ENCODE measurements around the gene GPS1.

The GPS1 gene

DNA sequence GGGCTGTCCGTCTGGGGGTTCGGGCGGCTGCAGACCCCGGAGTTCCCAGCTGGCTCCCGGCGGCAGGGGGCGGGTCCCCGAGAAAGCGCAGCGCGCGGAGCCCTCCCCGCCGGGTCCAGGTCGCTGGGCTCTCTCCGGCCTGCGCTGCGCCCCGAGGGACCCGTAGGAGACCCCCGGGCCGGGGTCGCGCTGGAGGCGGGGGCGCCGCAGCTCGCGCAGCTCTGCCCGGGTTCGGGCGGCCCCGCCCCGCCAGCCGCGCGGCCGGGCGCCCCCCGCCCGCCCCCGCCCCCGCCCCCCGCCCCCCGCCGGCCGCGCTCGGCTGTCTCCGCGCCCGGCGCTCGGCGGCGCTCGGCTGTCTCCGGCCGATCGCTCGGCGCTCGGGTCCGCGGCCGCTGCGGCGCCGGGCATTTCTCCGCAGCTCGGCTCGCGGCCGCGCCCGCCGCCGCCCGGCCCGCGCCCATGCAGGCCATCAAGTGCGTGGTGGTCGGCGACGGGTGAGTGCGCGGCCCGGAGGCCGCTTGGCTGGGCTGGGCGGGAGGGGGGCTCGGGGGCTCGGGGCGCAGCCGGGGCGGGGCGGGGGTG is 20.3 kb upstream of the GPS1 start, which contains the start of gene RAC3:
RAC3 (plus strand) TSS at position 376 of the 582 bp plus-strand sequence; CDS start at position 460, 84 bp downstream.
- no peaks in the 10 kb centered on the region for H3K27me3 ChIP-seq (ENCODE audit: insufficient read depth, low read length)
- H3K9ac ChIP-seq (ENCODE audit: low read depth, low read length): peak within 1 kb of the TSS; percentile 74
- peaks cover 5% of the 10 kb centered on the region; the same call in 1 of the 2 replicates for H3K36me3 ChIP-seq (ENCODE audit: insufficient read depth, low read depth, low read length)
- peak within 1 kb of the TSS; percentile 80 for H3K4me3 ChIP-seq (ENCODE audit: low read length)
- H3K27ac ChIP-seq (ENCODE audit: low read length): no peak within 1 kb of the TSS
- H3K9me3 ChIP-seq (ENCODE audit: insufficient read depth, low read depth, low read length): no peaks in the 10 kb centered on the region
- peaks cover 3% of the 10 kb centered on the region; the same call in 1 of the 2 replicates for H3K4me1 ChIP-seq (ENCODE audit: insufficient read depth, low read length)

DNA sequence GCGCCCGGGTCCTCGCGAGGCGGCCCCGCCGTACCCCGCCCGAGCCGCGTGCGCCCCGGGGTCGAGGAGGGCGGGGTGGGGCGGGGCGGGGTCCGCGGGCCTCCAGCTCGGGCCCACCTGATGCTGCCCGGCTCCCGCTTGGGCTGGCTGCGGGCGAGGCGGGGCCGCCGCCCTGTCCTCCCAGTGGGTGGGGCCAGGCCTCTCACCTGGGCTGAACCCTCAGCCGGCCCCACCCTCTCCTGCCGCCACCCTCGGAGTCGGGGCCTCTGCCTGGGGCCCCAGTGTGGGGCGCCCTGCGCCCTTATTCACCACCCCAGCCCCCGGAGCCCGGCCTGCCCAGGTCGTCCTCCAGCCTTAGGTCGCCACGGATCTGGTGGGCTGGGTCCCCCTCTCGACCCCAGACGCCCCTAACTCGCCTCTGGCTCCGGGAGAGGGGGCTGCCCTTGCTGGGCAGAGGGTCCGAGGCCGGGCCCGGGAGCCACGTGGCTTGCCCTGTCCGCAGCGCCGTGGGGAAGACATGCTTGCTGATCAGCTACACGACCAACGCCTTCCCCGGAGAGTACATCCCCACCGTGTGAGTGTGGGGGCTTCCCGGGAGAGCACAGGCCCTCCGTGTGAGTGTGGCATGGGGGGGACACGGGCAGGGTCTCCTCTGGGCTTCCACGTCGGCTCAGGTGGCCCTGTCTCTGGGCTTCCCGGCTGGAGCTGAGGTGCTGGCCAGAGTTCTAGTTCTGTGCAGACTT is 19.6 kb upstream of the GPS1 start:
- peaks cover 3% of the 10 kb centered on the region; the same call in 1 of the 2 replicates for H3K4me1 ChIP-seq (ENCODE audit: insufficient read depth, low read length)
- H3K9ac ChIP-seq (ENCODE audit: low read depth, low read length): peak overlapping the region; percentile 74
- H3K27ac ChIP-seq (ENCODE audit: low read length): no peak overlapping the region
- peaks cover 5% of the 10 kb centered on the region; the same call in 1 of the 2 replicates for H3K36me3 ChIP-seq (ENCODE audit: insufficient read depth, low read depth, low read length)
- H3K4me3 ChIP-seq (ENCODE audit: low read length): peak overlapping the region; percentile 80
- no peaks in the 10 kb centered on the region for H3K27me3 ChIP-seq (ENCODE audit: insufficient read depth, low read length)
- no peaks in the 10 kb centered on the region for H3K9me3 ChIP-seq (ENCODE audit: insufficient read depth, low read depth, low read length)

DNA sequence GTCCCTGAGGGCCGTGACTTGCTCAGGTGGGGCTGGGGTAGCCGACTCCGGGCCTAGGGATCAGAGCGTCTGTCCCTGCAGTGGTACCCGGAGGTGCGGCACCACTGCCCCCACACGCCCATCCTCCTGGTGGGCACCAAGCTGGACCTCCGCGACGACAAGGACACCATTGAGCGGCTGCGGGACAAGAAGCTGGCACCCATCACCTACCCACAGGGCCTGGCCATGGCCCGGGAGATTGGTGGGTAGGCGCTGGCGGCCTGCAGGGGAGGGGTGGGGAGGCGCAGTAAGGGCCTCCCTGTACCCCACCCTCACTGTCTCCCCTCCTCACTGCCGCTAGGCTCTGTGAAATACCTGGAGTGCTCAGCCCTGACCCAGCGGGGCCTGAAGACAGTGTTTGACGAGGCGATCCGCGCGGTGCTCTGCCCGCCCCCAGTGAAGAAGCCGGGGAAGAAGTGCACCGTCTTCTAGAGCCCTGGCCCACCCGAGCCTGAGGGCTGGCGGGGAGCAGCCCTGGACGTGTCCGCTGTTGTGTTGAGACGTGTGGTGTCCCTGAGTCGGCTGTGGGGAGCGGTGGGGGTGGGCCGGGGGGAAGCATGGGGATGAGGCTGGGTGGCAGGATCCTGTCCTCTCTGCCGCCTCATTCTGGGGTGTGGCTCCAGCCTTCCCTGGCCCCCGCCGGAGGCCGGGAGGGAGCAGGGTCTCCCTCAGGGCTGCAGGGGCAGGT is 18.2 kb upstream of the GPS1 start:
- Histone ChIP-seq H3K4me1 (ENCODE audit: insufficient read depth, low read length) (peaks cover 6% of the 10 kb centered on the region; the same call in 1 of the 2 replicates), H3K9ac (ENCODE audit: low read depth, low read length) (no peak overlapping the region)

DNA sequence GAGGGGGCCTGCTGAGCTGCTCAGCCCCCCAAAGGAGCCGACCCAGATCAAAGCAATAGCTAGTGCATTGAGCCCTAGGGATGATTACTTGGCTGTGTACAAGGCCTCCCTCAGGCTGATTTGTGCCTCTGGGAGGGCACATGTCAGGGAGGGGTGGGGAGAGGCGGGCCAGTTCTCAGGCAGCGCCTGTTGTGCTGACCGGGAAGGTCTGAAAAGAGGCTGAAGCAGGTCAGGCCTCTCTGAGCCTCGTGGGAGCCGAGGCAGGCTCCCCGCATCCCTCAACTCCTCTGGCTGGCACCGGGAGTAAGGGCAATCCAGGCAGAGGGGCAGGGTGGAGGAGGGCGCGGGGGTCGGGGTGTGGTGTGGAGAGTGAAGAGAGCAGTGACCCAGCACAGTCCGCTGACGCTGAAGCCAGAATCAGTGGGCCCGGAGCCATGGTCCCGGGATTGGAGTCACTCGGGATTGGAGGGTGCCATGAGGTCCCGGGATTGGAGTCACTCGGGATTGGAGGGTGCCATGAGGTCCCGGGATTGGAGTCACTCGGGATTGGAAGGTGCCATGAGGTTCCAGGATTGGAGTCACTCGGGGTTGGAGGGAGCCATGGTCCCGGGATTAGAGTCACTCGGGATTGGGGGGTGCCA is 17.2 kb upstream of the GPS1 start:
- H3K36me3 ChIP-seq (ENCODE audit: insufficient read depth, low read depth, low read length): peaks cover 5% of the 10 kb centered on the region; the same call in 1 of the 2 replicates
- no peak overlapping the region for H3K27ac ChIP-seq (ENCODE audit: low read length)
- H3K9ac ChIP-seq (ENCODE audit: low read depth, low read length): no peak overlapping the region
- 0 out of 2 replicates have a peak, but pooled peaks cover 3% of the 10 kb centered on the region for H3K27me3 ChIP-seq (ENCODE audit: insufficient read depth, low read length)
- H3K4me1 ChIP-seq (ENCODE audit: insufficient read depth, low read length): peaks cover 6% of the 10 kb centered on the region; the same call in 1 of the 2 replicates
- H3K9me3 ChIP-seq (ENCODE audit: insufficient read depth, low read depth, low read length): no peaks in the 10 kb centered on the region
- no peak overlapping the region for H3K4me3 ChIP-seq (ENCODE audit: low read length)

More for the DNA sequence above, 18.2 kb upstream of the GPS1 start:
- no peak overlapping the region for H3K4me3 ChIP-seq (ENCODE audit: low read length)
- 0 out of 2 replicates have a peak, but pooled peaks cover 3% of the 10 kb centered on the region for H3K27me3 ChIP-seq (ENCODE audit: insufficient read depth, low read length)
- H3K36me3 ChIP-seq (ENCODE audit: insufficient read depth, low read depth, low read length): peaks cover 5% of the 10 kb centered on the region; the same call in 1 of the 2 replicates
- H3K9me3 ChIP-seq (ENCODE audit: insufficient read depth, low read depth, low read length): no peaks in the 10 kb centered on the region
- H3K27ac ChIP-seq (ENCODE audit: low read length): no peak overlapping the region

DNA sequence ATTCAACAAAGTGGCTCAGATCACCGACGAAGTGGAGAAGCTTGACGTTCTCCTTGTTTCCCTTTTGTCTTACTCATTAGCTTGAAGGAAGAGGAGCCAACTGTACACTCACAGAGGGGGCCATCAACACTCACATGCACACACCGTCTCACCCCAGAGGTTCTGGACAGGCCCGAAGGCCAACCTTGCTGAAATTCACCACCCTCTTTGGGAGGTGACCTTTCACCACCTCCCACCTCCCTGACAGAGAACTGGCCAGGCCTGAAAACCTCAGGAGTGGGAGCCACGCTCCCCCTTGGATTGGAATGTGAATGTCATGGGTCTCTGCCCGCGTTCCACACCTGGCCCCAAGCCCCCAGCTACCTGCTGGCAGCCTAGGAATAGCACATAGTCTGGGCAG is 16.2 kb upstream of the GPS1 start:
- Histone ChIP-seq H3K27me3 (ENCODE audit: insufficient read depth, low read length) (0 out of 2 replicates have a peak, but pooled peaks cover 3% of the 10 kb centered on the region), H3K4me1 (ENCODE audit: insufficient read depth, low read length) (peaks cover 6% of the 10 kb centered on the region; the same call in 1 of the 2 replicates), H3K27ac (ENCODE audit: low read length) (no peak overlapping the region), H3K9me3 (ENCODE audit: insufficient read depth, low read depth, low read length) (no peaks in the 10 kb centered on the region), H3K36me3 (ENCODE audit: insufficient read depth, low read depth, low read length) (peaks cover 5% of the 10 kb centered on the region; the same call in 1 of the 2 replicates), H3K4me3 (ENCODE audit: low read length) (no peak overlapping the region), H3K9ac (ENCODE audit: low read depth, low read length) (no peak overlapping the region)

DNA sequence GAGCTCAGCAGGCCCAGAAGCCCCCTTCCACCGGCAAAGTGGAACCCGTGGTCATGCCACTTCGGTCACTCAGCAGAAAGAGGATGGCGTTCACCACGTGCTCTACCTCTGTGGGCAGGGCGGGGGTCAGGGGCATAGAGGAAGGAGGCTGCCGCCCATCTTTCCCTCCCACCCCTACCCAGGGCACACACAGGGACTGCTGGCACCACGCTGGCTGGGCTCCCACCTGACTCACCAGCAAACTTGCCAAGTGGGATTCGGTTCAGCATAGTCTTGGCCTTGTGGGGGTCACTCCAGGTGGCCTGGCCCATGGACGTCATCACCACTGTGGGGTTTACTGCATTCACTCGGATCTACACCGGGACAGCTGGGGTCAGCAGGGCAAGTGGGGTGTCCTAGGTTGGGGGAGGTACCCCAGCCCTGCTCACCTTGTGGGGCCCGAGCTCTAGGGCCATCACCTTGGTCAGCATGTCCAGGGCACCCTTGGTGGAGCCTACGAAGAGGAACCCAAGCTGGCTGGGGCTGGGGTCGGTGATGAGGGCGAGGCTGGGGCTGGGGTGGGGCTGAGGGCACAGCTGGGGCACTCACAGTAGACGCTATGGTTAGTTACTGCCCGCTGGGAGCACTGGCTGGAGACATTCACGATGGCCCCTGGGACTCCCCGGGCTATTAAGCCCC is 15.6 kb upstream of the GPS1 start:
- no peak overlapping the region for H3K27ac ChIP-seq (ENCODE audit: low read length)
- peak overlapping the region; percentile 73 for H3K4me3 ChIP-seq (ENCODE audit: low read length)
- 0 out of 2 replicates have a peak overlapping the region, but pooled peaks have one; percentile 64 for H3K9ac ChIP-seq (ENCODE audit: low read depth, low read length)

DNA sequence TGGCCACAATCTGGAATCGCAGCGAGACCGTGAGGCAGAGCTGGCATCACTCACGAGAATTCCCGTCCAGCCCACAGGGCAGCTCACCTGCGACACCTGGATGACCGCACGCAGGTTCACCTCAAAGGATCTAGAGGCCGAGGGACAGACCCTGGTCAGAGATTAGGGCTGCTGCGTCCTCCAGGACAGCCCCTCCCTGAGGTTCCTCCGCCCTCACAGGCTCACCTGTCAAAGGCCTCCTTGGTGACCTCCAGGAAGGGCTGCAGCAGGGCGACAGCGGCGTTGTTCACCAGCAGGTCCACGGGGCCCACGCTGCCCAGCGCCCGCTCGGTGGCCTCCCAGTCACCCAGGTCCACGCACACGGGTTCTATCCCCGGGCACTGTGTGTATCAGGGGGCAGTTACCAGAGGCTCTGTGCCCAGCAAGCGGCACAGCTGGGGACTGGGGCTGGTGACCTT is 15.0 kb upstream of the GPS1 start:
- peak overlapping the region; percentile 73 for H3K4me3 ChIP-seq (ENCODE audit: low read length)
- H3K4me1 ChIP-seq (ENCODE audit: insufficient read depth, low read length): peaks cover 6% of the 10 kb centered on the region; the same call in 1 of the 2 replicates
- no peak overlapping the region for H3K27ac ChIP-seq (ENCODE audit: low read length)
- H3K9me3 ChIP-seq (ENCODE audit: insufficient read depth, low read depth, low read length): no peaks in the 10 kb centered on the region
- H3K27me3 ChIP-seq (ENCODE audit: insufficient read depth, low read length): 0 out of 2 replicates have a peak, but pooled peaks cover 3% of the 10 kb centered on the region
- peaks cover 5% of the 10 kb centered on the region; the same call in 1 of the 2 replicates for H3K36me3 ChIP-seq (ENCODE audit: insufficient read depth, low read depth, low read length)
- H3K9ac ChIP-seq (ENCODE audit: low read depth, low read length): peak overlapping the region; percentile 64; the same call in 1 of the 2 replicates

More for the DNA sequence above, 15.6 kb upstream of the GPS1 start:
- Histone ChIP-seq H3K9me3 (ENCODE audit: insufficient read depth, low read depth, low read length) (no peaks in the 10 kb centered on the region), H3K4me1 (ENCODE audit: insufficient read depth, low read length) (peaks cover 6% of the 10 kb centered on the region; the same call in 1 of the 2 replicates), H3K36me3 (ENCODE audit: insufficient read depth, low read depth, low read length) (peaks cover 5% of the 10 kb centered on the region; the same call in 1 of the 2 replicates), H3K27me3 (ENCODE audit: insufficient read depth, low read length) (0 out of 2 replicates have a peak, but pooled peaks cover 3% of the 10 kb centered on the region)

DNA sequence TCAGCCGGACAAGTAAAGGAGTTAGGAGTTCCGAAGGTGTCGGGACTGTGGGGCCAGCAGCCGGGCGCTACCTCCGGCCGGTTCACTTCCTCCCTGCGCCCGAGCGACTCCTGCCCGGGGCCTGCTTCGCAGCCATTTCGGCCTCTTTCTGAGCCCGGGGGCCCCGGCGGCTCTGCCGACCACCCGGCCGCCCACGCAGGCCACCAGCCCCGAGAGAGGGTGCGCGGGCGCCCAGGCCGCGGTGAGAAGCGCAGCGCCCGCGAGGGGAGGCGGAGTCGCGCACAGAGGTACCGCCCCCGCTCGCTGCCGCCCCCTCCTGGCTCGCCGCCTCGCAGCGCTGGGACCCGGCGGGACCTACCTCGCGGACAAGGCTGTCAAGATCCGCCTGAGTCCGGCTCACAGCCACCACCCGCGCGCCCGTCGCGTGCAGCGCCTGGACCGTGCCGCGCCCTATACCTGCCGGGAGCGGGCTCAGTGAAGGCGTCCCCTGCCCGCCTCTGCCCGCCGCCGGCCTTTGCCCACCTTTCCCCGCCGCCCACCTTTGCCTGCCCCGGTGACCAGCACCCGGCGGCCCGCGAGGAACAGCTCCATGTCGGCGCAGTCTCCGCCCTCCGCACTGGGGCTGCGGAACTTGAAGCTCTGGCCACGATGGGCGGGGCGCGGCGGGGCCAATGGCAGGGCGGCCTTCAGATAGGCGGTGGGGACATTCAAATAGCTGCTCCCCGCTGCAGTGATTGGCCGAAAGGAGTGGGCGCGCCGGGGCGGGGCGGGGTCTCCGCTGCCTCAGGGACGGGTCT is 14.4 kb upstream of the GPS1 start, which contains the start of gene DCXR:
DCXR (minus strand) TSS at position 606 of the 797 bp plus-strand sequence; CDS start at position 591, 15 bp downstream.
- peaks cover 5% of the 10 kb centered on the region; the same call in 1 of the 2 replicates for H3K36me3 ChIP-seq (ENCODE audit: insufficient read depth, low read depth, low read length)
- H3K4me1 ChIP-seq (ENCODE audit: insufficient read depth, low read length): peaks cover 6% of the 10 kb centered on the region; the same call in 1 of the 2 replicates
- peak within 1 kb of the TSS; percentile 65; the same call in 1 of the 2 replicates for H3K9ac ChIP-seq (ENCODE audit: low read depth, low read length)
- H3K4me3 ChIP-seq (ENCODE audit: low read length): peak within 1 kb of the TSS; percentile 73
- no peaks in the 10 kb centered on the region for H3K9me3 ChIP-seq (ENCODE audit: insufficient read depth, low read depth, low read length)
- 0 out of 2 replicates have a peak, but pooled peaks cover 3% of the 10 kb centered on the region for H3K27me3 ChIP-seq (ENCODE audit: insufficient read depth, low read length)
- no peak within 1 kb of the TSS for H3K27ac ChIP-seq (ENCODE audit: low read length)

DNA sequence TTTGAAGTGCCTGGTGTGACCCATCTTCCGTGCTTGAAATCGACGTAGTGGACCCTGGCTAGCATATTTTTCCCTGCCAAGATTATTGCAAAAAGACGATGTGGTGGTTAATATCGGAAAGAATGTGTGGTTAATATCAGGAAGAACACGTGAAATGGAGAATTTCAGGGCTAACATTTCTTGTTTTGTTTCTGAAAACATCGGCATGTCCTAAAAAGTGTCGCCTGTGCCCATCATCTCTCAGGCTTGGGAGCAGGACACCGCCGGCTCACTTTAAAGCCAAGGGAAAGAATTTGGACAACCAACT is 13.9 kb upstream of the GPS1 start:
- peaks cover 5% of the 10 kb centered on the region; the same call in 1 of the 2 replicates for H3K36me3 ChIP-seq (ENCODE audit: insufficient read depth, low read depth, low read length)
- H3K4me1 ChIP-seq (ENCODE audit: insufficient read depth, low read length): peaks cover 3% of the 10 kb centered on the region; the same call in 1 of the 2 replicates
- peak overlapping the region; percentile 65; the same call in 1 of the 2 replicates for H3K9ac ChIP-seq (ENCODE audit: low read depth, low read length)
- no peaks in the 10 kb centered on the region for H3K9me3 ChIP-seq (ENCODE audit: insufficient read depth, low read depth, low read length)
- no peak overlapping the region for H3K27ac ChIP-seq (ENCODE audit: low read length)
- H3K4me3 ChIP-seq (ENCODE audit: low read length): peak overlapping the region; percentile 60
- 0 out of 2 replicates have a peak, but pooled peaks cover 3% of the 10 kb centered on the region for H3K27me3 ChIP-seq (ENCODE audit: insufficient read depth, low read length)

All from iPS-20b (cell line).